GM12873 (cell line): Measurements from ENCODE around the gene ST6GALNAC3.

ENCODE experiments used
- CTCF ChIP-seq: IDR thresholded peaks from 2 replicates; pipeline ENCODE4 v1.5.1; 2012; ENCODE audit warnings: low read depth, mild to moderate bottlenecking, moderate library complexity, low read length, control low read depth; ENCODE audit not compliant: insufficient read depth; ENCODE audit errors: missing control alignments

The ST6GALNAC3 gene

GRCh38 chr1:76101548-76101947 lies 27.0 kb downstream of the ST6GALNAC3 start:
- no peak for TF ChIP-seq CTCF

GRCh38 chr1:76102046-76102445 lies 27.5 kb downstream of the ST6GALNAC3 start:
- TF ChIP-seq CTCF = no peak

- no peak for TF ChIP-seq CTCF
Measured at GRCh38 chr1:76103034-76103433, 28.5 kb downstream of the ST6GALNAC3 start.

- TF ChIP-seq CTCF = no peak
Measured at GRCh38 chr1:76105372-76105771, 30.8 kb downstream of the ST6GALNAC3 start.

- TF ChIP-seq CTCF = no peak
Measured at GRCh38 chr1:76106251-76106650, 31.7 kb downstream of the ST6GALNAC3 start.

GRCh38 chr1:76106719-76107235 lies 32.2 kb downstream of the ST6GALNAC3 start:
- TF ChIP-seq CTCF = no peak

GRCh38 chr1:76109404-76109803 lies 34.9 kb downstream of the ST6GALNAC3 start:
- no peak for TF ChIP-seq CTCF
